HG03064 (cell line): ENCODE data around the gene MRPL18.
"Not testable (repeated sequence)": the region's sequence is repeated elsewhere in the genome, so short reads cannot be mapped to it uniquely, and the experiment has no call there.

Source experiments
- ATAC-seq: cut with Tn5 transposase; IDR thresholded peaks from one replicate; pipeline ENCODE4 v1.9.1; 2021; ENCODE audit warnings: low read depth; ENCODE audit not compliant: unreplicated experiment

Gene MRPL18

GRCh38 chr6:159790149-159790955 lies at the start of gene MRPL18:
Gene MRPL18 (plus strand): TSS chr6:159790467. CDS start chr6:159790588, 121 bp downstream.
- ATAC-seq = peak; percentile 82

DNA sequence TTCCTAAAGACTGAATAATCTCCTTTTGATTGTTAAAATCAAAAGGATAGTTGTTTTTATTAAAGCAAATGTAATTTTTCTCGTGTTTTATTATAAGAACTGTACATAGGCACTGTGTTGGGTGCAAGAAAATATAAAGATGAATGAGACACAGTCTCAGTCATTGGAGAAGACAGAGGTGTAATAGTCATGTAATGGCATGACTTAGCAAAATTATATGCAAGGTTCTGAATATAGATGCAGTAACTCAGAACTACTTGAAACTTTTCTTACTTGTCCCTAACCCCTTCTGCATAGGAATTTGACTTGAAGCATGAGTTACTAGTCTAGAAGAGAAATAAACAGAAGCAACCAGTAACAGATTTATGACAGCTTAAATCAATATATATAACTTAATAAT lies 48.1 kb upstream of the MRPL18 start:
- ATAC-seq = no peak

DNA sequence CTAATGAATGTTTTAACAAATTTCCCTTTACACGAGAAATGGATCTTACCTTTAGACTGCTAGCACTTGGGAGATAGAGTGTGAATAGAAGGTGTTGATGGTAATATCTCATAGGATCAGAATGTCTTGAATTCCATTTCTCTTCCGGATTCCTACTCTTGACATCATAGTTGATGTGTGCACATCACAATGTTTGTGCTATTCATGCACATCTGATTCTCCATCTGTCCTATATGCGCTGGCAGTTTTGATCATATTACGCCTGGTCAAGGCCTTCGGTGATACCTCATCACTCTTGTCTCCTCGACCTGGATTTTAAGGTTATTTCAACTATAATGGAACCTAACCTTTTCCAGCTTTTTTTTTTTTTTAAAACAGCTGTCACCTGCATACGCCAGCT lies 45.2 kb upstream of the MRPL18 start:
- no peak for ATAC-seq

- ATAC-seq = no peak
Observed at GRCh38 chr6:159746759-159747158, 43.5 kb upstream of the MRPL18 start.

DNA sequence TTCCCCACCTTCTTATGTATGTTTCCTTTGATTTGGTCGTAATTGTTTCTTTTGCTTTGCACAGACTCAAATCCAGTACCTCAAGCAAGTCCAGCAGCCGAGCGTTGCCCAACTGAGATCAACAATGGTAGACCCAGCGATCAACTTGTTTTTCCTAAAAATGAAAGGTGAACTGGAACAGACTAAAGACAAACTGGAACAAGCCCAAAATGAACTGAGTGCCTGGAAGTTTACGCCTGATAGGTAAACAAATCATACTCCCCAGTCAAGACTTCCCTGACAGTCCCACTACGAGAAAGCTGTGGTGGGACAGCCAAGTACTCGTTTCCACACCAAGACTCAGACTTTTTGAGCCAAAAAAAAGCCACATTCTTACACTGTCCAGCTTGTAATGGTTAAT lies 42.1 kb upstream of the MRPL18 start:
- not testable (repeated sequence) for ATAC-seq

GRCh38 chr6:159751448-159751847 lies 38.8 kb upstream of the MRPL18 start:
- no peak for ATAC-seq

GRCh38 chr6:159753081-159753872 lies 37.0 kb upstream of the MRPL18 start:
- ATAC-seq = no peak

DNA sequence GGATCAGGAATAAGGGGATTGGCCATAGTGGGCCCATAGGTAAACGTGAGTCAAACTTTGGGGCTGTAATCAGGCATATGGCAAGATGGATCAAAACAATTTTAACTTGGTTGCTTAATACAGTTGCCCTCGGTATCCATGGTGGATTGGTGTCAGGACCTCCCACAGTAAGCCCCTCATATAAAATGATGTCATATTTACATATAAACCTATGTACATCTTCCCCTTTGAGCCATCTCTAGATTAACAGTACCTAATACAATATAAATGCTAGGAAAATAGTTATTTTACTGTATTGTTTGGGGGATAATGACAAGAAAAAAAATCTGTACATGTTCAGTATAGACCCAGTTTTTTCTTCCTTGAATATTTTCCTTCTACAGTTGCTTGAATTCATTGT lies 35.9 kb upstream of the MRPL18 start:
- no peak for ATAC-seq

DNA sequence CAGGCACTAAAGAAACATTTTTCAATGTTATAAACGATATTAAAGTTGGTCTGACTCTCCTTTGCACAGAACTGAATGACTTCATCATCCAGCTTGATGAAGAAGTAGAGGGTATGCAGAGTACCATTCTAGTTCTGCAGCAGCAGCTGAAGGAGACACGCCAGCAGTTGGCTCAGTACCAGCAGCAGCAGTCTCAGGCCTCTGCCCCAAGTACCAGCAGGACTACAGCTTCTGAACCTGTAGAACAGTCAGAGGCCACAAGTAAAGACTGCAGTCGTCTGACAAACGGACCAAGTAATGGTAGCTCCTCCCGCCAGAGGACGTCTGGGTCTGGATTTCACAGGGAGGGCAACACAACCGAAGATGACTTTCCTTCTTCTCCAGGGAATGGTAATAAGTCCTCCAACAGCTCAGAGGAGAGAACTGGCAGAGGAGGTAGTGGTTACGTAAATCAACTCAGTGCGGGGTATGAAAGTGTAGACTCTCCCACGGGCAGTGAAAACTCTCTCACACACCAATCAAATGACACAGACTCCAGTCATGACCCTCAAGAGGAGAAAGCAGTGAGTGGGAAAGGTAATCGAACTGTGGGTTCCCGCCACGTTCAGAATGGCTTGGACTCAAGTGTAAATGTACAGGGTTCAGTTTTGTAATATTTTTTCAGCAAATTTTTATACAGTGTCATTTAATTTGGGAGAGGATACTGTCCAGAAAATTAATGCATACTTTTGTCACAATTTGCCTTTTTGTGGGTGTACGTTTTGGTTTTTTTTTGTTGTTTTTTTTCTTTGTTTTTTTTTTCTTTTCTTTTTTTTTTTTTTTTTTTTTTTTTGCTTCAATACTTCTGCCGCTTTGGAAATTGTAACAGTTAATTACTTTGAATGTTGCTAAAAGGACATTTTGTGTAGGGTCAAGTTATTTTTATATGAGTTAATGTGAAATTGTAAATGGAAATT lies 35.0 kb upstream of the MRPL18 start:
- ATAC-seq = no peak

- ATAC-seq = no peak
Observed at GRCh38 chr6:159756508-159756907, 33.8 kb upstream of the MRPL18 start.

DNA sequence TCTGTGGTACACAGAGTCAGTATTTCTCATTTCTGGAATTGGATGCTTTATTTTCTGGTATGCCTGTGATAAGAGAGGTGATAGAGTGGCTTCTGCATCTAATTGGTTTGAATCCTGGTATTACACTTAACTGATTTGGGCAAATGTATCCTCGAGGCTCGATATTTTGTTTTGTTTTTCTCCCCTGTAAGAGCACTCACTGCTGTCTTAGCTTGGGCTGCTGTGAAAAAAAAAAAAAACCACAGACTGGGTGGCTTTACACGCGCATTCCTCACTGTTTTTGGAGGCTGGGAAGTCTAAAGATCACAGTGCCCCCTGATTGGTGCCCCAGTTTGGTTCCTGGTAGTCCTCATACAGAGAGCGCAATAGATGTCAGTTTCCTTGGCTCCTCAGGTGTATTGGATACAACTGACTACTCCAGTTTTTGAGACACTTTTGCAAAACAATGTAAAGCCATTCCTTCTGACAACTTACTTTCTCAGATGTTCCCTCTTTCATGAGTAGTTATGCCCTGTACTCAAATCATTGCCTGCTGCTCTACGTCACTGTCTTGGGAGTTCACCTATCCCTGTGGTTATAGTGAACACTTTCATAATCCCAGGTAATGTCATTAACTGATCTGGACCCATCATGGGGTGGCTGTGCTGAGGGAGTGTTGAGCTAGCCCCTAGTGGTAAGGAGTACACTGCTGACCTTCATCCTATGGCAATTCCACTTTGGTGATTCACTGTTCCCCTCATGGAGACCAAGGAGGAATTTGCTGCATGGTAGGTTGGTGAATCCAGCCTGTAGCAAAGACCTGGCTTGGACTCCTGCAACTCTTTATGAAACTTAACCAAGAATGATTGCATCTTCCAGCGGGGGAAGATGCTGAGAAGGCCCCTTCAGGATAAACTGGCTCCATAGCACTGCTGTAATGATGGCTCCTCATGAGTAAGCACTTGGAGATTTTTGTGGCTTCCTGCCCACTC lies 32.0 kb upstream of the MRPL18 start:
- no peak for ATAC-seq

DNA sequence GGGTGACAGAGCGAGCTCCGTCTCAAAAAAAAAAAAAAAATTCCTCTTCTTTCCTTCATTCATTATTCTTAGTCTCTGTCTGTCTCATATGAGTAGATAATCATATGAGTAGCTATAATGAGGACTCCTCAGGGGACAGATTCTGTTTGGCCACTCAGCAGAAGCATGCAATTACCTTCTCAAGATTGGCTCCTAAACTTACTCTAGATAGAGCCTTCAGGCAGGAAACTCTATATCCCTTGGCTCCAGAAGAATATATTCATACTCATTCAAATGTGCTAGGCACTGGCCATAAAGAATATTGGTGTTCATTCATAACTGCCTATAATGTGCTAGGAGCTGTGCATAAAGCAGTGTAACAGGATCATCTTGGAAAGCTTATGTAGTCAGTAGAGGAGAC lies 30.6 kb upstream of the MRPL18 start:
- ATAC-seq = no peak

DNA sequence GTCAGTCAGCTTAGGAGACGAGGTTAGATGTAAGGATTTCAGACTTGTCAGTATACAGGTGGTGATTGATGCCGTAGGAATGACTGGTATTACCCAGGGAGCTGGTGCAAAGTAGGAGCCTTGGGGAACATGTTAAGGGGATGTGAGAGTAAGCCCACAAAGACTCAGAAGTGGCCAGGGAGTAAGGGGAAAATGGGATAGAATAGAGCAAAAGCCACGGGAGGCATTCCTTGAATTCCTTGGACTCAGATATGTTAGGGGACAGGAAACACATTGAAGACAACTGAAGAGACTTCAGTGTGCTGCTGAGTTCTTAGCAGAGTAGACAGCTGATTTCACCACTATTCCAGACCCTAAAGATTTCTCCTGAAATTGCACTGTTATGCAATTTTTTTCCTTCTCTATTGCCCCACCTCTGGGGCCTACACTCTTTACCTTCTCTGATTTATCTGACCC lies 29.6 kb upstream of the MRPL18 start:
- no peak for ATAC-seq

GRCh38 chr6:159761129-159761872 lies 29.0 kb upstream of the MRPL18 start:
- peak; percentile 5 for ATAC-seq

DNA sequence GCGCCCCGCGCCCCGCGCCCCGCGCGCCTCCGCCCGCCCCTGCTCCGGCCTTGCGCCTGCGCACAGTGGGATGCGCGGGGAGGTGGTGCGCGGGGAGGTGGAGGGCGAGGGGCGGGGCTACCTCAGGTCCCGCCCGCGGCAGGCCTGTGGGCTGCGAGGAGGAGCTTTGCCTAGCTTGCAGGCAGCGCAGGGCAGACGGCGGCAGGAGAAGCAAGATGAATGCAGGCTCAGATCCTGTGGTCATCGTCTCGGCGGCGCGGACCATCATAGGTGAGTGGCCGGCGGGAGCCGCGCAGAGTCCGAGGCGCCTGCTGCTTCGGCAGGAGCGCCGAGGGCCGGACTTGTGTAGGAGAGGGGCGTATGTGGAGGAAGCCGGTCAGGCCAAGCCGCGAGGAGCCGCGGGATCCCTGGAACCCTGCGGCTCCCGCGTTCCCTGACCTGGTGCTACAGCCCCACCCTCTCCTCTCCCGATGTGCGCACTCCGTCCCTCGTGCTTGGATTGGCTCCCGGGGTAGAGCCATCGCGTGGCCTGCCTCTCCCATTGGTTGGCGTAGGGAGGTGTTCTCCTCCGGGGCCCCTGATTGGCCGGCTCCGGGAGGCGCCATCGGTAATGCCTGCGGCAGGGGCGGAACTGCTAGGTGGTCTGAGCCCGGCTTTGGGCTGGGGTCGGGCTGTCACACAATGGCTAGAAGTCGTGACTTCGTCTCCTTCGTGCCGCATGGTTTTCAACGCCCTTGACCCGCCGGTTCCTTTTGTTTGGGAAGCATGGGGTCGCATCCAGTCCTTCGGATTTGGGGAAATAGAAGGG lies 28.2 kb upstream of the MRPL18 start, which contains the start of gene ACAT2:
Gene ACAT2 (plus strand): TSS at position 173 of the 808 bp plus-strand sequence. CDS start 43 bp downstream, at position 216.
- ATAC-seq = peak; percentile 98

- ATAC-seq = no peak
Observed at GRCh38 chr6:159762681-159763293, 27.5 kb upstream of the MRPL18 start.

DNA sequence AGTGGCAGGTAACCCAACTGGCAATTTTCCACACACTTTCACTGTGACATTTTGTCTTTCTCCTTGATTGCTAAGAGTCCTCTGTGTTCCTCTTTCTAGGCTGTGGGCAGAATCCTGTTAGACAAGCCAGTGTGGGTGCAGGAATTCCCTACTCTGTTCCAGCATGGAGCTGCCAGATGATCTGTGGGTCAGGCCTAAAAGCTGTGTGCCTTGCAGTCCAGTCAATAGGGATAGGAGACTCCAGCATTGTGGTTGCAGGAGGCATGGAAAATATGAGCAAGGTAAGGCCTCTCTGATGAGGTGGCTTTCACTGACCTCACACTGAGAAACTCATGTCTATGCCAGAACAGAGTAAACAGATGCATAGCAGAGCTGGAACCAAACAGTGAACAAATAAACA lies 23.4 kb upstream of the MRPL18 start:
- no peak for ATAC-seq
